Large intestine (tissue), 3 donors: ENCODE results near the gene ANKS1B. TPM values are rescaled to one million over a fixed set of nuclear protein-coding genes. Genes with fewer than 3 reads are reported as not detected.

Experiments used
- DNase-seq, 2 donors: peaks; one replicate each; pipeline versions ENCODE4 v3.0.0 to v3.0.0-alpha.2; 2013
- H3K27ac ChIP-seq: one replicate; pipeline ENCODE4 v1.5.1; 2013; ENCODE audit warnings: low read length
- H3K27me3 ChIP-seq: 2 replicates; pipeline ENCODE4 v1.6.1; 2013; ENCODE audit warnings: low read length; ENCODE audit not compliant: control insufficient read depth, insufficient read depth
- H3K36me3 ChIP-seq: 2 replicates; pipeline ENCODE4 v1.6.1; 2013; ENCODE audit warnings: low read length; ENCODE audit not compliant: control insufficient read depth, insufficient read depth
- H3K4me1 ChIP-seq: one replicate; pipeline ENCODE4 v1.6.1; 2013; ENCODE audit warnings: low read length; ENCODE audit not compliant: control insufficient read depth, insufficient read depth
- H3K4me3 ChIP-seq: one replicate; pipeline ENCODE4 v1.5.1; 2013; ENCODE audit warnings: low read length
- H3K9me3 ChIP-seq: one replicate; pipeline ENCODE4 v1.6.1; 2013; ENCODE audit warnings: mild to moderate bottlenecking, low read depth, low read length, moderate library complexity; ENCODE audit not compliant: control insufficient read depth
- WGBS: methylation state at CpG from one replicate; pipeline ENCODE4 v1.1.5; 2013; ENCODE audit warnings: low lambda C conversion rate; ENCODE audit not compliant: insufficient coverage; 5-methylcytosine and 5-hydroxymethylcytosine counted together
- polyA plus RNA-seq: library from polyadenylated mRNA; unstranded; fragments of 120-200 nt; gene quantifications from one replicate; pipeline ENCODE4 v1.2.1, GENCODE V29; 2013

Gene ANKS1B
- polyA plus RNA-seq, 1 donor, result 2.4 TPM

GRCh38 chr12:99549196-99549595 is 435.5 kb downstream of the ANKS1B start:
- no CpG with 5 or more reads among the region's 1 CpG for WGBS
- no peak for DNase-seq
- no peaks in the 10 kb centered on the region for H3K4me1 ChIP-seq
- no peaks in the 10 kb centered on the region for H3K9me3 ChIP-seq
- H3K27me3 ChIP-seq, result no peaks in the 10 kb centered on the region
- no peak overlapping the region for H3K4me3 ChIP-seq
- no peaks in the 10 kb centered on the region for H3K36me3 ChIP-seq
- no peak overlapping the region for H3K27ac ChIP-seq

- H3K36me3 ChIP-seq, result no peaks in the 10 kb centered on the region
Observed at GRCh38 chr12:99544457-99544856, 440.3 kb downstream of the ANKS1B start.

GRCh38 chr12:99529966-99530365 is 454.8 kb downstream of the ANKS1B start:
- H3K4me3 ChIP-seq, result no peak overlapping the region
- WGBS, result no CpG with 5 or more reads among the region's 2 CpGs
- H3K27ac ChIP-seq, result no peak overlapping the region
- DNase-seq, result no peak
- H3K4me1 ChIP-seq, result no peaks in the 10 kb centered on the region
- H3K27me3 ChIP-seq, result no peaks in the 10 kb centered on the region
- no peaks in the 10 kb centered on the region for H3K36me3 ChIP-seq
- no peaks in the 10 kb centered on the region for H3K9me3 ChIP-seq

More at GRCh38 chr12:99544457-99544856, 440.3 kb downstream of the ANKS1B start:
- Histone ChIP-seq H3K27me3 (no peaks in the 10 kb centered on the region), H3K9me3 (no peaks in the 10 kb centered on the region), H3K27ac (no peak overlapping the region), H3K4me3 (no peak overlapping the region), H3K4me1 (no peaks in the 10 kb centered on the region)
- no CpG with 5 or more reads among the region's 1 CpG for WGBS
- no peak for DNase-seq

GRCh38 chr12:99528478-99528877 is 456.3 kb downstream of the ANKS1B start:
- H3K9me3 ChIP-seq, result no peaks in the 10 kb centered on the region
- no peak overlapping the region for H3K27ac ChIP-seq
- H3K4me1 ChIP-seq, result no peaks in the 10 kb centered on the region
- no peaks in the 10 kb centered on the region for H3K36me3 ChIP-seq
- no peaks in the 10 kb centered on the region for H3K27me3 ChIP-seq
- no peak overlapping the region for H3K4me3 ChIP-seq
- no peak for DNase-seq

GRCh38 chr12:99523853-99524252 is 460.9 kb downstream of the ANKS1B start:
- Histone ChIP-seq H3K4me3 (no peak overlapping the region), H3K36me3 (no peaks in the 10 kb centered on the region), H3K9me3 (peaks cover 2% of the 10 kb centered on the region), H3K27me3 (no peaks in the 10 kb centered on the region), H3K4me1 (no peaks in the 10 kb centered on the region), H3K27ac (no peak overlapping the region)
- WGBS, result 86% methylated on average over 1 of the region's 2 CpGs
- DNase-seq, result no peak

- WGBS, result 36% methylated on average over 2 of the region's 2 CpGs
- H3K4me1 ChIP-seq, result no peaks in the 10 kb centered on the region
- peaks cover 2% of the 10 kb centered on the region for H3K9me3 ChIP-seq
- no peak for DNase-seq
- no peaks in the 10 kb centered on the region for H3K36me3 ChIP-seq
- H3K4me3 ChIP-seq, result no peak overlapping the region
- H3K27me3 ChIP-seq, result no peaks in the 10 kb centered on the region
- H3K27ac ChIP-seq, result no peak overlapping the region
Observed at GRCh38 chr12:99522456-99522855, 462.3 kb downstream of the ANKS1B start.

- Histone ChIP-seq H3K4me1 (no peaks in the 10 kb centered on the region), H3K36me3 (no peaks in the 10 kb centered on the region), H3K27me3 (no peaks in the 10 kb centered on the region), H3K27ac (no peak overlapping the region), H3K9me3 (peaks cover 2% of the 10 kb centered on the region), H3K4me3 (no peak overlapping the region)
- WGBS, result 100% methylated on average over 1 of the region's 3 CpGs
- DNase-seq, result no peak
Observed at GRCh38 chr12:99521664-99522063, 463.1 kb downstream of the ANKS1B start.

- DNase-seq, result no peak
- H3K9me3 ChIP-seq, result no peaks in the 10 kb centered on the region
- H3K36me3 ChIP-seq, result no peaks in the 10 kb centered on the region
- no CpG with 5 or more reads among the region's 2 CpGs for WGBS
- no peaks in the 10 kb centered on the region for H3K27me3 ChIP-seq
- H3K27ac ChIP-seq, result no peak overlapping the region
- no peak overlapping the region for H3K4me3 ChIP-seq
- H3K4me1 ChIP-seq, result no peaks in the 10 kb centered on the region
Observed at GRCh38 chr12:99513066-99513465, 471.7 kb downstream of the ANKS1B start.

- Histone ChIP-seq H3K4me1 (no peaks in the 10 kb centered on the region), H3K27me3 (no peaks in the 10 kb centered on the region), H3K4me3 (no peak overlapping the region), H3K27ac (no peak overlapping the region), H3K9me3 (no peaks in the 10 kb centered on the region), H3K36me3 (no peaks in the 10 kb centered on the region)
- no peak for DNase-seq
- 88% methylated on average over 2 of the region's 3 CpGs for WGBS
Observed at GRCh38 chr12:99505805-99506204, 478.9 kb downstream of the ANKS1B start.

GRCh38 chr12:99498756-99499155 is 486.0 kb downstream of the ANKS1B start:
- no peaks in the 10 kb centered on the region for H3K9me3 ChIP-seq
- no CpG with 5 or more reads among the region's 3 CpGs for WGBS
- H3K27ac ChIP-seq, result no peak overlapping the region
- no peaks in the 10 kb centered on the region for H3K27me3 ChIP-seq
- H3K36me3 ChIP-seq, result no peaks in the 10 kb centered on the region
- no peak for DNase-seq
- no peak overlapping the region for H3K4me3 ChIP-seq
- H3K4me1 ChIP-seq, result no peaks in the 10 kb centered on the region

GRCh38 chr12:99495799-99496198 is 488.9 kb downstream of the ANKS1B start:
- WGBS, result 50% methylated on average over 1 of the region's 1 CpG
- no peaks in the 10 kb centered on the region for H3K9me3 ChIP-seq
- DNase-seq, result no peak
- no peaks in the 10 kb centered on the region for H3K4me1 ChIP-seq
- no peak overlapping the region for H3K4me3 ChIP-seq
- no peaks in the 10 kb centered on the region for H3K27me3 ChIP-seq
- no peak overlapping the region for H3K27ac ChIP-seq
- no peaks in the 10 kb centered on the region for H3K36me3 ChIP-seq
